Immature natural killer cell (primary cell): ENCODE data around the gene DCAF8. TPM values are rescaled to one million over a fixed set of nuclear protein-coding genes. Genes with fewer than 3 reads are reported as not detected.
"Not testable (repeated sequence)": the region's sequence is repeated elsewhere in the genome, so short reads cannot be mapped to it uniquely, and the experiment has no call there.

ENCODE experiments used
- DNase-seq, 3 donors: peaks; one replicate each; pipeline ENCODE4 v3.0.0; 2022; ENCODE audit warnings: mixed read lengths in 1 of 3
- H3K27ac Mint-ChIP-seq, 6 donors: one replicate each; pipeline ENCODE4 v1.8.0; 2020; ENCODE audit warnings: mixed read lengths in 6 of 6, mild to moderate bottlenecking in 5 of 6, inconsistent platforms in 4 of 6, moderate library complexity in 3 of 6
- H3K27me3 Mint-ChIP-seq, 3 donors: one replicate each; pipeline ENCODE4 v1.8.0; 2020 to 2021; ENCODE audit warnings: low read depth in 3 of 3, mild to moderate bottlenecking in 3 of 3, mixed read lengths in 3 of 3, moderate library complexity in 3 of 3, inconsistent platforms in 1 of 3
- H3K36me3 Mint-ChIP-seq, 3 donors: one replicate each; pipeline ENCODE4 v1.8.0; 2020; ENCODE audit warnings: mixed read lengths in 3 of 3, inconsistent platforms in 2 of 3, mild to moderate bottlenecking in 2 of 3
- H3K4me1 Mint-ChIP-seq, 2 donors: one replicate each; pipeline ENCODE4 v1.8.0; 2020; ENCODE audit warnings: inconsistent platforms in 2 of 2, mild to moderate bottlenecking in 2 of 2, mixed read lengths in 2 of 2, moderate library complexity in 1 of 2
- H3K4me3 Mint-ChIP-seq, 5 donors: one replicate each; pipeline ENCODE4 v1.8.0; 2020; ENCODE audit warnings: mild to moderate bottlenecking in 5 of 5, mixed read lengths in 5 of 5, inconsistent platforms in 3 of 5, moderate library complexity in 3 of 5
- H3K9me3 Mint-ChIP-seq, 6 donors: one replicate each; pipeline ENCODE4 v1.8.0; 2020; ENCODE audit warnings: mild to moderate bottlenecking in 6 of 6, mixed read lengths in 6 of 6, inconsistent platforms in 4 of 6, moderate library complexity in 3 of 6
- polyA plus RNA-seq, 3 donors: library from polyadenylated mRNA; unstranded; fragments of 300-500 nt; fragmentation: Illumina TruSeq; gene quantifications; one replicate each; pipeline ENCODE4 v1.2.3, GENCODE V29; 2021

Gene DCAF8
- polyA plus RNA-seq, result 10 to 100 TPM; 42.3 to 62.1 (median 58.1) TPM

DNA sequence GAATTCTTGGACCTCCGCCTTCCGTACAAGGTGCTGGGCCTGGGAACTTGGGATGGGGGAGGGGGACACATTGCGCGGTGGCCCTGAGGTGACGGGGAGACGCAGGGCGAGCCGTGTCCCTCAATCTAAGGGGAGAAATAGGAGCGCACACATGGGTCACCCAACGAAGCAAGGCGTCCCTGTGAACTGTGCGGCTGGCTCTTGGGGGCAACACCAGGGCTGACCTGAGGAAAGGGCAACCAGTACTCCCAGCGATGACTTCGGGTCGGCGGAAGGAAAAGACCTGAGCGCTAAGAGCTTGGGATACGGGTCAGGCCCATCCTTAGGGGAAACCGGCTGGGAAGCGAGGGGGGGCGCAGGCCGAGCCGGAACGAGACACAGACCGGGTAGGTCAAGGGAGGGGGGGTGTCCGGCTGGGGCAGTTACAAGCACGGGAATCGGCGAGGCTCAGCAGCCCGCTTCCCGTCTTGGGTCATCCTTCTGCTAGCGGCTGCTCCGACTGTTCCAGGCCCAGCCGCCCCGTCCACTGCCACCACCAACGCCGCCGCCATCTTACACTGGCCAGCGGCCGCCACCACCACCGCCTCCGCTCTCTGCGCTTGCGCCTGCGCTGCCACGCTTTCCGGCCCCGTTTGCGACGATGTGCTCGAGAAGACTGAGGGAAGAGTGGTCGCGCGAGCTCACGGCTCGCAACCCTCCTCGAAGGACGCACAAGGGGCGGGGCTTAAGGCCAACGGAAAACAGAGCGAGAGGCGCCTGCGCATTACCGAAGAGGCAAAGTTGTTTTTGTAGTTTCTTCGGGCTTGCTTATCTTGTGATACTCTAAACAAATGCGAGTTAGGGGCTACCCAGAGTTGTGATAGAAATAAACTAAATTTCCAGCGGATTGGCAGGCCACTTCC, at the start of gene DCAF8:
Gene DCAF8, minus strand, starts transcription at position 657 of the 902 bp plus-strand sequence. CDS start 18,541 bp downstream, outside the sequence.
- peaks cover 46 to 54% of the 10 kb centered on the region in 2 donors for H3K4me1 Mint-ChIP-seq
- H3K27ac Mint-ChIP-seq, result peak within 1 kb of the TSS; percentile 95 to 100 (median 98)
- DNase-seq, result peak; percentile 96 to 97 (median 97)
- H3K27me3 Mint-ChIP-seq, result peaks cover 10 to 21% (median 15%) of the 10 kb centered on the region in 3 donors
- H3K4me3 Mint-ChIP-seq, result peak within 1 kb of the TSS; percentile 92 to 99 (median 97)
- no peaks in the 10 kb centered on the region for H3K9me3 Mint-ChIP-seq
- peaks cover 0 to 4% (median 0%) of the 10 kb centered on the region in 3 donors for H3K36me3 Mint-ChIP-seq

DNA sequence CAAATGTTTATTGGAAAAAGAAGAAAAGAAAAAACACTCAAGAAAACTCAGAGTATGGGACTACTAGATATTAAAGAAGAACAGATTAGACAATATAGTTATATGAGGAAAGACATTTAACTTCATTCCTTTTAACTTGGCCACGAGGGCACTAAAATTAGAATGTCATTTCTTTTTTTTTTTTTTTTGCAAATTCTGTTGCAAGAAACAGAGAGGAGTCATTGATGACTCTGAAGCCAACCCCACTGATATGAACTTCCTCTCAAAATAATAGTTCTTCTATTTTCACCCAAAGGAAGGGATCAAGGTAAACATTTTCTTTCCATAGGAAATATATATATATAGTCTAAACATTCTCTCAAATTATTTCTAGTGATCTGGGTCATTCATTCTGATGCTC, 47.2 kb upstream of the DCAF8 start:
- H3K27ac Mint-ChIP-seq, result peak overlapping the region in 2 of 6 donors; percentile 31 to 61
- H3K4me3 Mint-ChIP-seq, result no peak overlapping the region
- peaks cover 41 to 77% (median 51%) of the 10 kb centered on the region in 3 donors for H3K36me3 Mint-ChIP-seq
- peaks cover 0 to 2% (median 2%) of the 10 kb centered on the region in 3 donors for H3K27me3 Mint-ChIP-seq
- H3K9me3 Mint-ChIP-seq, result no peaks in the 10 kb centered on the region
- H3K4me1 Mint-ChIP-seq, result peaks cover 0 to 2% of the 10 kb centered on the region in 2 donors
- DNase-seq, result no peak

DNA sequence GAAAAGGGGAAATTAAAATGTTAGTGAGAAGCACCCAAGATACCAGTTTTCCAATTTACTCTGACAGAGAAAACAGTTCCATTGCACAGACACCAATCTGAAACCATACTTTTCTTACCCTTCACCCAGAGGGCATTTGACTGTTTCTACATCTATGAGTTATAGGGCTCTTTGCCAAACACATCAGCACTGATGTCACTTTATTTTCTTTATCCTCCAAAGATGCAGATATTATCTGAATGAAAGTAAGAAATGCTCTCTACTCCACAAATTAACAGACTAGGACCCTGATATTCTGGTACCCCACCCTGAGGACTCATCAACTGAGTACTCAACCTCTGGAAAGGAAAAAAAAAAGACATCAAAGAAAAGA, 46.8 kb upstream of the DCAF8 start:
- H3K27ac Mint-ChIP-seq, result peak overlapping the region in 2 of 6 donors; percentile 12 to 61
- peaks cover 0 to 2% (median 2%) of the 10 kb centered on the region in 3 donors for H3K27me3 Mint-ChIP-seq
- H3K36me3 Mint-ChIP-seq, result peaks cover 40 to 77% (median 51%) of the 10 kb centered on the region in 3 donors

DNA sequence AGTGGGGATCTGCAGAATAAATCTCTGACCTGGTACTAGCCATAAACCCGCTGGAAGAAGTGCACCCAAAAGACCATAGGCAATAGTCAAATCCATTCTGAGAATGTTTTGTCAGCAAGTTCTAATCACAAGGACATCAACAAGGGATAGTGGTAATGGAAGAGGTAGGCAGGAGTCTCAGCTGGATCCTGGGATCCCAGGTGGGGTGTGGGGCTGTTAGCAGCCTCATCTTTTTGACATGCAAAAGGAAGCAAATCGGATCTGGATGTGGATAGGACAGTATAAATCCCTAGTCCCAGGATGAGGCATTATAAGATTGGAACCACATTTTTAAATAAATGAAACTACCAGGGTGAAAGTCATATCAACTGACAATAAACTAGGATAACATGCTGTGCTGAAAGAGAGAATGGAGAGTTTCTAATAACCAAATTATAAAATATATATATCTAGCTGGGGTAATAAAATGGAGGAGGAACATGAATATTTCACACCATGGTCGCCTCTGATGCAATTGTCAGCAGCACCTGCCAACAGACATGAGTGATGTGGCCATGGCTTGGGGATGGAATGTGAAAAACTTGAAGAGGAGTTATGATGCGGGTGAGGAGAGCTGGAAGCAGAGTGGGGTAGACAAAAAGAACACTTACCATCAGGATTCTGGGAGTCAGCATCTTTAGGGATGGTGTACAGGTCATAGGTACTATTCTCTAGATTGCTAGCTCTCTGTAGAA, 46.3 kb upstream of the DCAF8 start:
- Mint-ChIP-seq H3K4me3 (no peak overlapping the region), H3K27ac (no peak overlapping the region), H3K4me1 (no peaks in the 10 kb centered on the region), H3K9me3 (no peaks in the 10 kb centered on the region), H3K27me3 (peaks cover 0 to 2% (median 2%) of the 10 kb centered on the region in 3 donors), H3K36me3 (peaks cover 38 to 72% (median 48%) of the 10 kb centered on the region in 3 donors)
- DNase-seq, result no peak

More for the DNA sequence above, 46.8 kb upstream of the DCAF8 start:
- no peak for DNase-seq
- H3K4me3 Mint-ChIP-seq, result no peak overlapping the region
- H3K9me3 Mint-ChIP-seq, result no peaks in the 10 kb centered on the region
- no peaks in the 10 kb centered on the region for H3K4me1 Mint-ChIP-seq

DNA sequence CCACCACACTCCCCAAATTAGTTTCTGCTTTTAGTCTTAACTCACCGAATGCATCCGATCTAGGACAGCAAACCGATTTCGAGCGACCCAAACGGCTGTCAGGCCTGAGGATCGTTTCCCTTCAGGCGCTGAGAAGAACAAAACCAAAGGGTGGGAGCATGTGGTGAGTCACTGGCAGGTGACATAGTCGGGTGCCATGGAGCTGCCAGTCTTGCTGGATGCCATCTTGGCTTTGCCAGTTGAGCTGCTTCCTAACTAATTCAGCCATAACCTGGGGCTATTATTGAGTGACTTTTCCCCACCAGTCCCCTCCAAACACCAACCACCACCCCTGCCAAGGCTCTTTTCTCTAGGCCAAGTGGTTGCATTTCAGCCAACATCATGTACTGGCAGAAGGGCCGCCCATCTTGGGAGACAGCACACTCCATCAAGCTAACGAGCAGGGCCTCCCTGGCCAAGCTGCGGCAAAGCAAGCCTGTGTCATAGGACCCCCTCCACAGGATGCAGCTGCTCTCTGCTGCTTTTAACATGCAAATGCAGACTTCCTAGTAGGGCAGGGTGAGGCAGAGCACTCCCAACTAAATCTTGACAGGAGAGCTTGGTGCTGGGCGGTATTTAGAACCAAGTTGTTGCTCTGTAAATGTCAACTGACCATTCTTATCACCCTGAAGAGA, 44.9 kb upstream of the DCAF8 start:
- Mint-ChIP-seq H3K4me3 (no peak overlapping the region), H3K36me3 (peaks cover 32 to 69% (median 45%) of the 10 kb centered on the region in 3 donors), H3K27me3 (peaks cover 0 to 2% (median 0%) of the 10 kb centered on the region in 3 donors), H3K4me1 (no peaks in the 10 kb centered on the region), H3K27ac (no peak overlapping the region), H3K9me3 (no peaks in the 10 kb centered on the region)
- DNase-seq, result no peak

DNA sequence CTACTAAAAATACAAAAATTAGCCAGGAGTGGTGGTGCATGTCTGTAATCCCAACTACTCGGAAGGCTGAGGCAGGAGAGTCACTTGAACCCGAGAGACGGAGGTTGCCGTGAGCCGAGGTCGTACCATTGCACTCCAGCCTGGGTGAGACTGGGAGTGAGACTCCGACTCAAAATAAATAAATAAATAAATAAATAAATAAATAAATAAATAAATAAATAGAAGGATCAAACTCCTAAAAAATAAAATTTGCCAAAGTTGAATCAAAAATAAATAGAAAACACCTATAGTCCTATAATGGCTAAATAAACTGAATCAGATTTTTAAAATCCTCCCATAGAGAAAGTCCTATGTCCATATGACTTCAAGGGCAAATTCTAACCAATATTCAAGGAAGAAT, 37.8 kb upstream of the DCAF8 start:
- DNase-seq, result no peak
- no peaks in the 10 kb centered on the region for H3K4me1 Mint-ChIP-seq
- no peaks in the 10 kb centered on the region for H3K9me3 Mint-ChIP-seq
- no peak overlapping the region for H3K4me3 Mint-ChIP-seq
- no peak overlapping the region for H3K27ac Mint-ChIP-seq
- no peaks in the 10 kb centered on the region for H3K27me3 Mint-ChIP-seq
- H3K36me3 Mint-ChIP-seq, result peaks cover 32 to 53% (median 41%) of the 10 kb centered on the region in 3 donors

DNA sequence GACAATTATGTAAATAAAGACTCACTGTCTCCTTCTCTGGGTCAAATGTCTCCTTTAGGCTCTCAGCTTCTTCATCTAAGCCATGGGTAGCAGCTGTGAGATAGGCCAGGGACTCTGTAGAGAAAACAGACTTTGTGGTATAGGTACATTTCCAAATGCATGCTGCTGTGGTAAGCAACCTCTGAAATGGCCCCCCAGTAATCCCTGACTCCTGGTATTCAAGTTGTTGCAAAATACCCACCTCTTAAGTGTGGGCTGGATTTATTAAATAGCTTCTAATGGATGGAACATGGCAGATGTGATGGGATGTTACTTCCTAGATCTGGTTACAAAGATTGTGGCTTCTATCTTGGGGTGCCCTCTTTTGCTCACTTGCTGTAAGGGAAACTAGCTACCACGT, 33.7 kb upstream of the DCAF8 start:
- Mint-ChIP-seq H3K27me3 (peaks cover 0 to 2% (median 0%) of the 10 kb centered on the region in 3 donors), H3K27ac (no peak overlapping the region), H3K4me3 (no peak overlapping the region), H3K9me3 (no peaks in the 10 kb centered on the region), H3K4me1 (no peaks in the 10 kb centered on the region), H3K36me3 (peaks cover 45 to 76% (median 45%) of the 10 kb centered on the region in 3 donors)
- DNase-seq, result no peak

DNA sequence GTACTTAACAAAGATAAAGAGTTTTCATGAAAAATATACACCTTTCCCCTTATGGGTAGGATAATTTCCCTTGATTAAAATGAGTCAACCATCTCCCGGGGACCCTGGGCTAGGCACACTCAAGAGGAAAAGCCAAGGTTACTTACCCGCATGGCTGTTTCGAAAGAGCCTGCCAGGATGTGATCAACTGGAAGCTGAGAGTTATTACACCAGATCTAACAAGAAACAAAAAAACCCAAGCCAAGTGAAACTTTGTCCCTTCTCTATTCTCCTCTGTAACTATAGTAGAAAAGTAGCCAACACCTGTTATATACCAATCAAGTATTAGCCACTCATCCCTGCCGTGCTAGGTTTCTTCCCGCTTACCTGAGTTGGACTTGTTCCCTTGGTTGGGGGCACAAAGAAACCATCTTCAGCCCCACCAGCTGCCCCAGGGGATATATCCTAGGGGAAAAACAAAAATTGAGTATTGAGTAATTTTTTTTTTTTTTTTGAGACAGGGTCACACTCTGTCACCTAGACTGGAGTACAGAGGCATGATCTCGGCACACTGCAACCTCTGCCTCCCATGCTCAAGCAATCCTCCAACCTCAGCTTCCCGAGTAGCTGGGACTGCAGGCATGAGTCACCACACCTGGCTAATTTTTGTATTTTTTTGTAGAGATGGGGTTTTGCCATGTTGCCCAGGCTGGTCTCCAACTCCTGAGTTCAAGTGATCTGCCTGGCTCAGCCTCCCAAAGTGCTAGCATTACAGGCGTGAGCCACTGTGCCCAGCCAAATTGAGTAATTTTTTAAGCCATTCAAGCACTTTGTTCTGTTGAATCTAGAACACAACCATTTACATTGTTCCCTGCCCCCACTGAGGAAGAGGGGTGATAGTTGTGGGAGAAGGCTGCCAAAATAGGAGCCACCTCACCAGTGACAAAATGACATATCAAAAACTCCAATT, 30.9 kb upstream of the DCAF8 start:
- Mint-ChIP-seq H3K4me1 (no peaks in the 10 kb centered on the region), H3K27ac (peak overlapping the region in 2 of 6 donors; percentile 19 to 40), H3K4me3 (no peak overlapping the region), H3K36me3 (peaks cover 41 to 75% (median 46%) of the 10 kb centered on the region in 3 donors), H3K9me3 (no peaks in the 10 kb centered on the region), H3K27me3 (peaks cover 0 to 2% (median 0%) of the 10 kb centered on the region in 3 donors)
- DNase-seq, result no peak

DNA sequence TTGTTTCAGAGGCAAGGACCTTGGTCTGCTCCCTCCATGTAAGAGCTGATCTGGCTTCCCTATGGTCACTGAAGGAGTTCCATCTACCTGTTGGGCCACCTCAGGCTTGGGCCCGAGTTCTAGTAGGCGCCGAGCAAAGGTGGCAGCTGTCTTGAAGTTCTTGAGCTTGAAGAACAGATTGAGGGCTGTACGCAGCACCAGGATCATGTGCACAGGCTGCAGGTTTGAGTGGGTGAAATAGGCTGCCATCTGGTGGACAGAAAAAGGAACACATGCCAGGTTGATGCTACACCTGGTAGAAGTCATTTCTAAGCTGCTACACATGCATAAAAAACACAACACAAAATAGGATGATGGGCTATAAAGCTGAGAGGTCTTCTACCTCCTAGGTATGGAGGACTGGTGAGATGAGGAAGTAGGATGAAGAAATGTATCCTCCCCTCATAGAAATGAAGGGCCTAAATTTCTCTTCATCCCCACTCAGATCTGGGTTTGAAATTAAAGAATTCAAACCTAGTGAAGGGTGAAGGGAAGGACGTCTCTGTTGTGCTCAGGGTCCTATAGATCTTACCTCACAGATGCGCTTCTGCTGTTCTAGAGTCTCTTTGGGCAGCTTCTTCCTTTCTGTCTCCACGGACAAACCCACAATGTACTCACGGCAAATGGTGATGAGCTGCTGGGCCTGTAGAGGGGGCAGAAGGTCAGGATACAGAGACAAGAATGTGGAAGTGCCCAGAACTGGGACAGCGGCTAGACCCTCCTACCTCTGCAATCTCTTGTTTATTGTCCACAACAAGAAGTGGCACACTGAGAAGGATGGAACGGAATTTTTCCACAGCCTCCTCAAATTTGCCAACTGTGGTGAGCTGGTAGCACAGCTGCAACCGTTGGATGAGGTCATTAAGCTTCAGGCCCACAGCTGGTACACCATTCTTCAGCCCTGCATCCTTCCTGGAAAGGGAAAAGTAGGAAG, 29.2 kb upstream of the DCAF8 start:
- peak overlapping the region in 5 of 6 donors; percentile 21 to 61 (median 28) for H3K27ac Mint-ChIP-seq
- DNase-seq, result peak; percentile 57 to 71 (median 63)
- no peaks in the 10 kb centered on the region for H3K9me3 Mint-ChIP-seq
- H3K27me3 Mint-ChIP-seq, result peaks cover 0 to 2% (median 0%) of the 10 kb centered on the region in 3 donors
- H3K4me3 Mint-ChIP-seq, result no peak overlapping the region
- H3K4me1 Mint-ChIP-seq, result no peaks in the 10 kb centered on the region
- H3K36me3 Mint-ChIP-seq, result peaks cover 28 to 60% (median 32%) of the 10 kb centered on the region in 3 donors

DNA sequence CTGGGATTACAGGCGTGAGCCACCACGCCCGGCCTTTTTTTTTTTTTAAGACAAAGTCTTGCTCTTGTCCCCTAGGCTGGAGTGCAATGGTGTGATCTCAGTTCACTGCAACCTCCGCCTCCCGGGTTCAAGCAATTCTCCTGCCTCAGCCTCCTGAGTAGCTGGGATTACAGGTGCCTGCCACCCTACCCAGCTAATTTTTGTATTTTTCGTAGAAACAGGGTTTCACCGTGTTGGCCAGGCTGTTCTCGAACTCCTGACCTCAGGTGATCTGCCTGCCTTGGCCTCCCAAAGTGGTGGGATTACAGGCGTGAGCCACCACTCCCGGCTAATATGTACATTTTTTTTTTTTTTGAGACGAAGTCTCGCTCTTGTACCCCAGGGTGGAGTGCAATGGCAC, 25.4 kb upstream of the DCAF8 start:
- H3K36me3 Mint-ChIP-seq, result peaks cover 10 to 28% (median 18%) of the 10 kb centered on the region in 3 donors
- not testable (repeated sequence) for H3K9me3 Mint-ChIP-seq, H3K4me3 Mint-ChIP-seq, H3K27me3 Mint-ChIP-seq, DNase-seq, H3K27ac Mint-ChIP-seq
- H3K4me1 Mint-ChIP-seq, result peaks cover 27 to 32% of the 10 kb centered on the region in 2 donors

DNA sequence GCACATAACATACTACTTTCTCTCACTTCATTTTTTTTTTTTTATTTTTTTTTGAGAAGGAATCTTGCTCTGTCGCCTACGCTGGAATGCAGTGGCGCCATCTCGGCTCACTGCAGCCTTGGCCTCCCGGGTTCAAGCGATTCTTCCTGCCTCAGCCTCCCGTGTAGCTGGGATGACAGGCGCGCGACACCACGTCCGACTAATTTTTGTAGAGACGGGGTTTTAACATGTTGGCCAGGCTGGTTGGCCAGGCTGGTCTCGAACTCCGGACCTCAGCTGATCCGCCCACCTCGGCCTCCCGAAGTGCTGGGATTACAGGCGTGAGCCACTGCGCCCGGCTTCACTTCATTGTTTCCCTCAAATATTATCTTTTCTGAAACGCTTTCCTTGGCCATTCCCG, 23.2 kb upstream of the DCAF8 start:
- Mint-ChIP-seq H3K4me1 (peaks cover 27 to 32% of the 10 kb centered on the region in 2 donors), H3K27me3 (peaks cover 5 to 7% (median 7%) of the 10 kb centered on the region in 3 donors), H3K27ac (peak overlapping the region in 2 of 6 donors; percentile 55 to 92), H3K4me3 (peak overlapping the region; percentile 98 to 100 (median 99)), H3K9me3 (no peaks in the 10 kb centered on the region), H3K36me3 (peaks cover 5 to 26% (median 12%) of the 10 kb centered on the region in 3 donors)
- DNase-seq, result no peak
